Activated naive CD4-positive, alpha-beta T cell treated with anti-CD3 and anti-CD28 coated beads, Interleukin-2, amount 50 U/mL, for 72 hours (primary cell): ENCODE data around the gene ZBTB16. TPM values are rescaled to one million over a fixed set of nuclear protein-coding genes. Genes with fewer than 3 reads are reported as not detected.
A peak's percentile ranks its signal among the peaks of the same experiment; 100 is the strongest.

Experiments
- ATAC-seq, 2 donors: fragments of 150-1000 bp; cut with Tn5 transposase; 2 replicates each; pipeline ENCODE4 v1.10.0; 2021; ENCODE audit warnings: mild to moderate bottlenecking in 2 of 2, moderate library complexity in 2 of 2
- DNase-seq, 2 donors: peaks; one replicate each; pipeline ENCODE4 v3.0.0; 2021 to 2022; ENCODE audit warnings: low spot score in 2 of 2
- H3K27ac Mint-ChIP-seq, 2 donors: one replicate each; pipeline ENCODE4 v1.8.0; 2022; ENCODE audit warnings: mild to moderate bottlenecking in 2 of 2, mixed read lengths in 2 of 2
- H3K36me3 Mint-ChIP-seq, 2 donors: one replicate each; pipeline ENCODE4 v1.8.0; 2022; ENCODE audit warnings: mixed read lengths in 2 of 2
- H3K9me3 Mint-ChIP-seq, 2 donors: one replicate each; pipeline ENCODE4 v1.8.0; 2022; ENCODE audit warnings: mixed read lengths in 2 of 2
- total RNA-seq, 2 donors: library from RNA; stranded (reverse); gene quantifications; one replicate each; pipeline ENCODE4 v1.2.3, GENCODE V29; 2022

The ZBTB16 gene
- total RNA-seq, 2 donors from 2014 or later = 0.99 to 3.1 TPM

DNA sequence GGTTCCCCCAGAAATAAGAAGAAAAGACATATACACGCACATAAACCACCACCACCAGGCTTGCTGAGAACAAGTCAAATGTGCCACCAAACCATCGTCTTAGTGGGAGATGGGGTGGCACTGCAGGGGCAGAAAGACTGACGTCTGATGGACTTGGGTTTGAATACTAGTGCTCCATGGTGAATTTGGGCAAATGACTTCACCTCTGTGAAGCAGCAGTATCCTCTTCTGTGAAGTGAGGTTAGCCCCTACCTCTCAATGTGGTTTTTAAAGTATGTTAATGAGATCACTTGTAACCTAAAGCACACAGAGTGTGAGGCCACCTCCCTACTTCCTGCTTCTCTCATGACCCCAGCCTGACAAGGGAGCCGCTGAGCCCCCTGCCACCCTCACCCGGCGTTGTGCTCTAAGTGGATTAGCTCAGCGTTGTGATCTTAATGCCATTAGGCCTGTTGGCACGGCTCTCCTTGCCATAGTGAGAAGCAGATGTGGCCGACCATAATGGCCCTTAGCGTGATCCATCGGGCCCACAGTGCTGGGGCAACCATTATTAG, 14.4 kb downstream of the ZBTB16 start:
- DNase-seq (no peak), ATAC-seq (peak; percentile 59 to 77)
- Mint-ChIP-seq H3K36me3 (no peaks in the 10 kb centered on the region), H3K27ac (peak overlapping the region; percentile 12 to 56), H3K9me3 (no peaks in the 10 kb centered on the region)

DNA sequence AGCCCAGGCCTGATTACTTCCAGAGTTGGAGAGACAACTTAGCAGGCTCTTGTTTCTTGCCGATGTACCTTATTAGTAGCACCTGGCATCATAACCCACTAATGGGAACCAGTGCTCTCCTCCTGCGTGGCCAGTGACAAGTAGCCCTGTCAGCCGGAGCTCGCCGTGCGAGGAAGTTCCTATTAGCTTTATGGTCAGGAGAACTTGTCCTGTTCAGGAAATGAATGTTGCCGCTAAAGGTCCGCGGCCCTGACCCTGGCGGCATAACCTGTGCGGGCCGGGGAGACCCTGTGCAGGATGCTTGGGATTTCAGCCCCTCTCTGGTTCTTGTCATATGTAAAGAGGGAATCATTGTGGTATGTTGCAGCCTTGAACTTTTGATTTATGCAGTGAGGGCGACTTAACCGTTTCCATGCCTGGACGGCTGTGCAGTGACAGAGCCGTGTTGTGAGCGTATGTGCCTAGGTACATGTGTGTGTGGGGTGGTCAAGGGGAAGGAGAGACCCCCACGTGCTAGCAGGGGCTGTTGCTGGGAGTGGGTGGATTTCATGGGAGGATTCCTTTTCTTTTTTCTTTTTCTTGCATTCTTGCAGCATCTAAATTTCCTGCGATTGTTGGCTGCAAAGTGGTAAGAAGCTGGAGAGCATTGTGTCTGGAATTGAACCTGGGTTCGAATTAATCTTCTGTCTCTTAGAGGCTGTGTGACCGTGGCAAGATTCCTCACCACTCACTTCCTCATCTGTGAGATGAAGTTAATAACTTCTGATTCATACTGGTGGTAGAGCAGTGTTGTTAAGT, 15.2 kb downstream of the ZBTB16 start:
- no peak for DNase-seq
- Mint-ChIP-seq H3K36me3 (no peaks in the 10 kb centered on the region), H3K9me3 (no peaks in the 10 kb centered on the region), H3K27ac (peak overlapping the region; percentile 6 to 50)
- ATAC-seq = no peak

DNA sequence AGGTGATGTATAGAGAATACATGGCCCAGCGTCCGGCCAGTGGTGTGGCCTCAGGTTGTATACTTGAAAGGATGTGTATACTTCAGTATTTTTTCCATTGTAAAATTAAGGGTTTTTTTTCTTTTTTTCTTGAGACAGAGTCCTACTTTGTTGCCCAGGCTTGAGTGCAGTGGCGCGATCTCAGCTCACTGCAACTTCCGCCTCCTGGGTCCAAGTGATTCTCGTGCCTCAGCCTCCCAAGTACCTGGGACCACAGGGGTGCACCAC, 15.8 kb downstream of the ZBTB16 start:
- DNase-seq (no peak), ATAC-seq (no peak)
- Mint-ChIP-seq H3K36me3 (no peaks in the 10 kb centered on the region), H3K9me3 (no peaks in the 10 kb centered on the region), H3K27ac (peak overlapping the region in 1 of 2 donors; percentile 6)

DNA sequence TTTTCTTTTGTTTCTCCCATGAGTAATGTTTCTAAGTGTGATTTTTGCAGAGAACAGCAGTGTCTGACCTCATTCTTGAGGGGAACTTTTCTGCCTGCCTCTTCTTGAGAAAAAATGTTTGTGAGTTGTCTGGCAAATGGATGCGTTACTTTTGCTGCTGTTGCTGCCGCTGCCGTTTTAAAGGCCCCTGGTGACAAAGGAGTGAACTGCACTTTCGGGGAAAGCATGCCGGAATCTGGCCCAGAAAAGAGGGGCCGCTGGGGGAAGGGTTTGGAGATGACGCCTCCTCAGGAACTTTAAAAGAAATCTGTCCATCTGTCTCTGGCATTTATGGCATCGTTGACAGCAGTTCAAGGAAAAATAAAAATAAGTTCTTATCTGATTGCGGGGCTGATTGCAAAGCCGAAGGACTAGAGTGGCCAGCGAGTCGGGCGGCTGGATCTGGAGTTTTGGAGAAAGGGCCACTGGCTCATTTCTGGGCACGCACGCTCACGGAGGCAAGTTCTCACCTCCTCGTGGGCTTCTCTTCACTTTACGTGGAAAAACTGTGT, 16.5 kb downstream of the ZBTB16 start:
- H3K27ac Mint-ChIP-seq = no peak overlapping the region

DNA sequence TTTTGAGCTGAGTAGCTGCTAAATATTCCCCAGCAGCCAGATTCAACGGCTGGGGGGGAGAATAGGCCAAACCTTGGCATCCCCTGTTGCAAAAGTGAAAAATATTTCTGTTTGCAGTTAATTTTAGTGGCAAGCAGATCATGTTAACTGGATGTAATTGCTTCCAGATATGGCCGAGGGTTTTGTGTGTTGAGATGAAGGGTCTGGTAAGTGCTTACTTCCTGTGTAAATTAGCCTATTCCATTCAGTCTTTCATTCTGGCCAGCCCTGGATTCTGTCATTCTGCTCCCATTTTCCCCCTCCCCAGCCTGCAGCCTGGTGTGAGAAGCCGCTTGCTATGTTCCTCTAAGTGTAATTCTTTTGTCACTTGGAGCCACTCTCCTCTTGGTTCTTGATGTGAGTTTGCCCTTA, 17.4 kb downstream of the ZBTB16 start:
- DNase-seq (no peak), ATAC-seq (no peak)
- Mint-ChIP-seq H3K36me3 (no peaks in the 10 kb centered on the region), H3K9me3 (no peaks in the 10 kb centered on the region), H3K27ac (peak overlapping the region; percentile 35 to 56)

More for the DNA sequence above, 16.5 kb downstream of the ZBTB16 start:
- no peaks in the 10 kb centered on the region for H3K36me3 Mint-ChIP-seq
- ATAC-seq = peak in 1 of 2 donors; percentile 24
- H3K9me3 Mint-ChIP-seq = no peaks in the 10 kb centered on the region
- peak in 1 of 2 donors; percentile 23 for DNase-seq

DNA sequence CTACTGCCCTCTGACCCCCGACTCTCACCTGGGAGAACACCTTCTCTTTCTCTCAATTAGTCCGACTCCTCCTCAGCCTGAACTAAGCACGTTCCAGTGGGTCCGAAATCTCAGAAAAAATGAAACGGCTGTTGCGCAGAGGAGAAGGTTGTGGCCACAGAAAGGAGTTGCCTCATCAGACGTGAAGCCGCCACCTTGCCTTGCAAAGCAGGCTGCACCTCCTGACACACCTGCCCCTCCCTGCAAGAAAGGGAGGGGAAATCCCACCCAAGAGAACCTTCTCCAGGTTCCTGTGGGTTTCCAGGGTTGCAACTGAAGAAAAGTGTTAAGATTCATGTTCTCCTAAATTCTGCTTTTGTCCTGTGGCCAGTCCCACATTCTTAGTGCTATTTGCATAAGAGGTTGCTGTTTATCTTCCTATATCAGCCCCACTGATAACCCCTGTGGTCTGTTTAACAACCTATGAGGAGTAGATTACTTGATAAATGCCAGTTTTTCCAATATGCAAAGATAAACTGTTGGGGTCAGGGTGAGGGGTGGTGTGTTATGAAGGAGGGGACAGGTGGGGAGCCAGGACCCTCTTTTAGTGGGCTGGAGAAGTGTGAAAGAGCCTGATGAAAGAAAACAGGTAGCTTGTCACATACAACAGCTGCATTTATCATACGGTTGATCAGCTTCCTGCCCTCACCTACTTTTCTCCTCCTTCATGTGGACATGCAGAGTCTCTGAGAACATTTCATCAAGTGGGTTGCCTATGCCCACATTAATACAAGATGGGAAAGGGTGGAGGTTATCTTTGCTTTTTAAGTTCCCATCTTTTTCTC, 18.2 kb downstream of the ZBTB16 start:
- Mint-ChIP-seq H3K36me3 (no peaks in the 10 kb centered on the region), H3K9me3 (no peaks in the 10 kb centered on the region), H3K27ac (peak overlapping the region in 1 of 2 donors; percentile 35)
- ATAC-seq (peak in 1 of 2 donors; percentile 25), DNase-seq (no peak)

DNA sequence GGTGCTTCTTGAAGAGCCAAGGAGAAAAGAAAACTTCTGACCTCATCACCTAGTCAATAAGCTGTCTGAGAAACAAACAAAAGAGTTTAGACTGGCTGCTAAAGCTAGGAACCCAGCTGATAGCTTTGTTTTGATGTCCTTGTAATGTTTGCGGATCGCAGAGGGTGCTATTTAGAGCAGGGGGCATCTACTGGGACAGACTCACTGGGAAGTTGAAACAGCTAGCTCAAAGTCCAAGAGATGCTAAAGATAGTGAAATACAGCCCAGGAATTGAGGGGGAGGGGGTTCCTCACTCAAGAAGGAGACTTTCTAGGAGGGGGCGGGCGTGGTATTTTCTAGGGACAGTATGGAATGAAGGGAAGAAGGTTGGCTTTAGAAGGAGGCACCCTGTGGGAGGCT, 18.9 kb downstream of the ZBTB16 start:
- ATAC-seq (no peak), DNase-seq (no peak)
- Mint-ChIP-seq H3K36me3 (no peaks in the 10 kb centered on the region), H3K27ac (no peak overlapping the region), H3K9me3 (no peaks in the 10 kb centered on the region)

DNA sequence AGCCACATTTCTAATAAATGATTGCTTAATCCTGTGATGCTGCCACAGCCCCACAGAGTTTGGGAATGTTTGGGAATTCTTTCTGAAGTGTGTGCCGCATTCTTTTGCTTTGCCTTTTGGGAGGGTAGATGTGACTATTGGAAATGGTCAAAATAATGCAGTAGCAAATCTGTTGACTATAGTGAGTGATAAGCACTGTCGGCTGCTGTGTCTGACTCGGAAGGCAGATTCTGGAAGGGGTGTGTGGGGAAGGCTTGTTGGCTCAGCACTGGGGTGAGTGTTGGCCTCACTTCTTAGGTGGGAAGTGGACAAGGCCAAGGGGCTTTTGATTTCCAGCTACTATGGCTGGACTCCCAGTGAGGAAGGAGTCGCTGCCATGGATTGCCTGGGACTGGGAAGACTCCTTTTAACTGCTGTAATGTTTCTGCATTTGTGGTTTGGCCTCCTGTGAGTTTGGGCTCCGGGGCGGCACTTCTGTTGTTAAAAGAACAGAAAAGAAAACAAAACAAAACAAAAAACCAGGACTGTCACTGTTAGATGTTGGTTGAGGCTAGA, 20.1 kb downstream of the ZBTB16 start:
- DNase-seq = no peak
- no peak overlapping the region for H3K27ac Mint-ChIP-seq
- no peak for ATAC-seq
- no peaks in the 10 kb centered on the region for H3K36me3 Mint-ChIP-seq
- no peaks in the 10 kb centered on the region for H3K9me3 Mint-ChIP-seq

DNA sequence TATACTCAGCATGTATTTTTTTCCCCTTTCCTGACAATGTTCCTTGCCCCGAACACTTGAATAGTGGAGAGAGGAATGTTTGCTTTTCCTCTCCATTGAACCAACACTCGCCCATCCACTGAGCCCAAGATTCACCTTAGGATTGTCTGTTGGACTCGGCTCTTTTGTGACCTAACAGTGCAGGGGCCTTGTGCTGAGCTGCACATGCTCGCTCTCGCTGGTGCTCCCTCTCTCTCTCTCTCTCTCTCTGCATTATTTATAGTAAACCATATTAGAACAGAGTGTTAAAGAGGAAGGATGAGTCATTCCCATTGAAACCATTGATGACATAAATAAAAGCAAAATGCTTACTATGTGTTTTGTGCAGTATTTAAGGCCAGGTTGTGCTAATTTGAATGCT, 20.7 kb downstream of the ZBTB16 start:
- DNase-seq (no peak), ATAC-seq (no peak)
- H3K9me3 Mint-ChIP-seq = no peaks in the 10 kb centered on the region
- H3K27ac Mint-ChIP-seq = no peak overlapping the region
- no peaks in the 10 kb centered on the region for H3K36me3 Mint-ChIP-seq

DNA sequence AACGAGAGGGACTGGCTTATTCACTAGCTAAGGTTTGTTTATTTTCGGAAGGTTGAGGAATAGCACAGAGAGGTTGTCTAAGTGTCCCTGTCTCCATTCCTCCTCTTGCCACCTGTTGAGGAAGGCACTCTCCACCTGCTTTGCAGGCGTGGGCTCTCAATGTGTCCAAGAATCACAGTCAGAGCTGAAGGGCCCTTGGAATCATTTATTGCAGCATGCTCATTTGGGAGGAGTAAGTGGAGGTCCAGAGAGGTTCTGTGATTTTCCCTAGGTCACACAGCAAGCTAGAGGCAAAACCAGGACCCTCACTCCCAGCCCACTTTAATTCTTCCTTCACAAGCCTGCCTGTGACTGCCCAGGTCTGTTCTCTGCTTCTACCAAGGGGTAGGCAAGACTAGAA, 21.3 kb downstream of the ZBTB16 start:
- ATAC-seq (no peak), DNase-seq (no peak)
- Mint-ChIP-seq H3K36me3 (no peaks in the 10 kb centered on the region), H3K27ac (no peak overlapping the region), H3K9me3 (no peaks in the 10 kb centered on the region)

DNA sequence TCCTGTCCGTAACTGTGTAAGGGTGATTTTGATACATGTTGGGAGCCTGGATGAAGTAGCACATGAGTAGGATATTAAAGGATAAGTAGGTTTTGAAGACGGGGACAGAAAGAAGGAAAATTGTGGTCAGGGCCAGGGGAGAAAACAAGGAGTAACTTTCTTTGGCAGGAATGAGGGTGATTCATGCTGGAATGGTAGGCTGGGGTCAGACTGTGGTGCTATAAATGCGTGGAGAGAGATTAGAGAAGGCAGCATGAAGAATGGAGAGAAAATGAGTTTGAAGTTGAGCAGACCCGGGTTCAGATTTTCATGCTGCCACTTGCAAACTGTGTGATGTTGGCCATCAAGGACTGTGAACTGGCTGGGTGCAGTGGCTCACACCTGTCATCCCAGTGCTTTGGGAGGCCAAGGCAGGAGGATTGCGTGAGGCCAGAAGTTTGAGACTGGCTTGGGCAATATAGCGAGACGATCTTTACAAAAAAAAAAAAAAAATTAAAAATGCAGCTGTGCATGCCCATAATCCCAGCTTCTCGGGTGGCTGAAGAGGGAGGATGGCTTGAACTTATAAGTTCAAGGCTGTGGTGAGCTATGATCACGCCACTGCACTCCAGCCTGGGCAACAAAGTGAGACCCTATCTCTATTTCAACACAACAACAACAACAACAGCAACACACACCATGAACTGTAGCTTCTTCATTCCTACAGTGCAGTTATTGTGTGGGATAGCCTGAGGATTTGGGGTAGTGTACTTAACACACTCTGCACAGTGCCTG, 22.3 kb downstream of the ZBTB16 start:
- Mint-ChIP-seq H3K27ac (no peak overlapping the region), H3K9me3 (no peaks in the 10 kb centered on the region), H3K36me3 (no peaks in the 10 kb centered on the region)
- ATAC-seq (no peak), DNase-seq (no peak)

DNA sequence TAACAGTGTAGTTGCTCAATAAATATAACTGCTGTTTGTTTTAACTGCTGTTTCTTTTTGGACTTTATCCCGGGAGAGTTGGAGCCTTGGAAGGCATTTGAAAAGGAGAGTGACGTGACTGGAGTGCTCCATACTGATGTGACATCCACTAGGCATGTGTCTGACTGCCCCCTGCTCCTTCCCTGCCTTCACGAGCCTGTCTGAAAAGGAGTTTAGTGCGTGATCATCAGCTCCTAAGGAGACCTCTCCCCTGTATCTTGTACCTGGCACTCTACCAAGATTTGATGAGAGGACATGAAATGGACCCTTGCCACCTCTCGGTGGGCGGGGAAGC, 22.9 kb downstream of the ZBTB16 start:
- Mint-ChIP-seq H3K9me3 (no peaks in the 10 kb centered on the region), H3K27ac (no peak overlapping the region), H3K36me3 (no peaks in the 10 kb centered on the region)
- ATAC-seq = no peak
- DNase-seq = no peak

DNA sequence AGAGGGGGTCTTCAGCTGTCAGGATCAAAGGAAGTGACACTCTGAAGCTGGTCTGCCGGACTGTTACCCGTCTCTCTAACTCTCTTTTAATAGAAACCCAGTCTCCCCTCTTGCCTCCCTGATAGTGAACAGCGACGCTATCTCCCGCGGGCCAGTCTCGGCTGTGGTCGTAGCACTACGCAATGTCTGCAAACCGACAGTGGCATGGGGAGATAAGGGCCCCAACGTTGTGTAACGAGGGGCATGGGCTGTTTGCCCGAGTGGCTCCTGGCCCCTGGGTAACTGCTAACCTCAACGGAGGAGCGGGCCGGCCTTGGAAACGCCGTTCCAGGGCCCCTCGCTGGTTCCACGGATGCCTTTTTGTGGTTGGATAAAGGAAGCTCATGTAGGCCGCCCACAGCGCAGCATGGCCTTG, 23.3 kb downstream of the ZBTB16 start:
- no peaks in the 10 kb centered on the region for H3K36me3 Mint-ChIP-seq
- no peaks in the 10 kb centered on the region for H3K9me3 Mint-ChIP-seq
- no peak overlapping the region for H3K27ac Mint-ChIP-seq
- DNase-seq = no peak
- peak in 1 of 2 donors; percentile 14 for ATAC-seq

DNA sequence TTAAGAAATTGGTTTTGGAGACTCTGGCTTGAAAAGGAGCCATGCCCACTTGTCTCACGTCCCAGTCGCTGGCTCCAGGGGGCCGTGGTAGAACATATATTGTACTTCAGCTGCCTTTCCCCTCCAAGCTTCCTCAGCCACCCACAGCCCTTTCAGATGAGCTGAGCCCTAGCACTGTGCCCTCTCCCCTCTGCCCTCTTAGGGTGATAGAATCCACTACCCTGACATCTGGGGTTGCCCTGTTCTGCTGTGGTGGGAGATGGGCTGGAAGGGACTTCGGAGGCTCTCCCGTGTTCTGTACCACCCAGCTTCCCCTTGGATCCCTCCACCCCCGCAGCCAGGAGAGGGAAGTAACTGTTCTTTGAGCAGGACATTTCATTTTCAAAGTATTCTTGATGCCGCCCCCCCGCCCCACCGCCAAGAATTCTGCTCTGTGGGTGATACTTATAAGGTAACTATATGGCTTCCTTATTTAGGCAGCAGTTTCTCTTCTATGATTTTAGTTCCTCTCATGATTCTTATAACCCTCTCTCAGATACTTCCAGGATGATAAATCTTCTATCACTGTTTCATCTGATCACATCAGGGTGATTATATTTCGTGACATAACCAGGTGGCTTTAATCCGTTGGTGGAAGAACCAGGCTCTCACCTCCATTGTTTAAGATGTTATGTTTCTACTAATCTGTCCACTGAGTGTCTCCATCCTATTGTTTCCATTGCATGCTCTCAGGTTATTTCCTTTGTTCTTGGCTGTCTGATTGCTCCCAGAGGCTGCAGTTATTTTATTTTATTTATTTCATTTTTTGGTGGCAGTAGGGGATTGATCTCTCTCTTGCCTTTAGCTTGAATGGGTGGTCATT, 24.1 kb downstream of the ZBTB16 start:
- H3K27ac Mint-ChIP-seq = no peak overlapping the region
- no peaks in the 10 kb centered on the region for H3K9me3 Mint-ChIP-seq
- ATAC-seq (no peak), DNase-seq (no peak)
- no peaks in the 10 kb centered on the region for H3K36me3 Mint-ChIP-seq

DNA sequence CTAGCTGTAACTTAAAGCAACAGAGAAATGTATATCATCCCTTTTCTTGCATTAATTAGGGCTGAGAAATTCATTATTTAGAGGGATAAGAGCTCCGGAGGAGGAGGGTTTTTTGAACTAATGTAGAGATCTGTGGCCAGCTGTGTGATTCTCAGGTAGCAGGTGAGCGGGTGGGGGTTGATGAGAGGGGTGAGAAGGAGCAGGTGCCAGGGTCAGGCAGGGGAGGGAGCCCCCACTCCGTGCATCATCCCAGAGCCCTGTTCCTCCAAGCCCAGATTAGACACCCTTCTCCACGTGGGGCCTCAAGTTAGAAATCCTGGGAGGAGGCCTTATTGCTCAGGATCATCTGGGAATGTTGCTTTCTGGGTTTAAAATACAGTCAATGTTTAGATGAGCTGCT, 24.9 kb downstream of the ZBTB16 start:
- no peak for ATAC-seq
- H3K36me3 Mint-ChIP-seq = no peaks in the 10 kb centered on the region
- H3K27ac Mint-ChIP-seq = no peak overlapping the region
- DNase-seq = no peak
- no peaks in the 10 kb centered on the region for H3K9me3 Mint-ChIP-seq
